SU-DHL-6 (cell line): ENCODE measurements around the gene LARP6.
"Not testable (repeated sequence)": the region's sequence is repeated elsewhere in the genome, so short reads cannot be mapped to it uniquely, and the experiment has no call there.

Source experiments
- H2AFZ ChIP-seq: fragments of 200-600 bp; sonication (generic); 2 replicates; pipeline ENCODE4 v1.6.1; 2014; ENCODE audit warnings: low read depth, mild to moderate bottlenecking, moderate library complexity, mixed read lengths, antibody characterized with exemption, low read length; ENCODE audit not compliant: severe bottlenecking
- H3F3A ChIP-seq: fragments of 200-600 bp; shearing (Covaris generic); 2 replicates; pipeline ENCODE4 v1.6.0; 2016; ENCODE audit warnings: antibody characterized with exemption, mild to moderate bottlenecking; ENCODE audit not compliant: insufficient read depth
- H3K27ac ChIP-seq: fragments of 200-600 bp; sonication (generic); 2 replicates; pipeline ENCODE4 v1.5.1; 2016; ENCODE audit warnings: low read depth, mild to moderate bottlenecking, low read length, moderate library complexity, mixed read lengths
- H3K27me3 ChIP-seq: fragments of 200-600 bp; sonication (generic), shearing (Covaris generic); 2 replicates; pipeline ENCODE4 v1.6.0; 2014; ENCODE audit warnings: mild to moderate bottlenecking, low read length
- H3K36me3 ChIP-seq: fragments of 200-600 bp; sonication (generic); 2 replicates; pipeline ENCODE4 v1.6.1; 2014; ENCODE audit warnings: mild to moderate bottlenecking, low read length, mixed read lengths
- H3K4me2 ChIP-seq: fragments of 300-600, 200-600 bp; shearing (Covaris generic), sonication (generic); 2 replicates; pipeline ENCODE4 v1.6.0; 2014; ENCODE audit warnings: low read length, low read depth, mild to moderate bottlenecking; ENCODE audit not compliant: poor library complexity, severe bottlenecking
- H3K4me3 ChIP-seq: fragments of 200-600 bp; sonication (generic); 2 replicates; pipeline ENCODE4 v1.5.1; 2014; ENCODE audit warnings: antibody characterized with exemption, low read length, mild to moderate bottlenecking, mixed read lengths; ENCODE audit not compliant: insufficient read depth, poor library complexity, severe bottlenecking
- H3K79me2 ChIP-seq: fragments of 200-600 bp; sonication (generic); 2 replicates; pipeline ENCODE4 v1.6.1; 2014; ENCODE audit warnings: mild to moderate bottlenecking, low read length, moderate library complexity; ENCODE audit not compliant: insufficient read depth
- H3K9ac ChIP-seq: fragments of 200-600 bp; sonication (generic); 2 replicates; pipeline ENCODE4 v1.7.0; 2014; ENCODE audit warnings: mild to moderate bottlenecking, low read length
- H3K9me2 ChIP-seq: fragments of 200-600 bp; sonication (generic); replicated peaks from 2 replicates; pipeline ENCODE4 v1.6.1; 2014; ENCODE audit warnings: low read length; ENCODE audit not compliant: insufficient read depth
- H3K9me3 ChIP-seq: fragments of 200-600 bp; sonication (generic); 2 replicates; pipeline ENCODE4 v1.6.1; 2014; ENCODE audit warnings: low read length, mixed read lengths; ENCODE audit not compliant: insufficient read depth
- H4K20me1 ChIP-seq: fragments of 200-600 bp; sonication (generic); 2 replicates; pipeline ENCODE4 v1.6.1; 2014; ENCODE audit warnings: low read depth, mild to moderate bottlenecking, antibody characterized with exemption, low read length, moderate library complexity, mixed read lengths
- EZH2phosphoT487 ChIP-seq: fragments of 200-600 bp; sonication (generic), shearing (Covaris generic); conservative IDR thresholded peaks from 2 replicates; pipeline ENCODE4 v1.6.1; 2018; ENCODE audit warnings: mild to moderate bottlenecking, antibody characterized with exemption, low read length, moderate library complexity, mixed read lengths
- TF ChIP-seq, protein P1 (sequence below): fragments of 200-600 bp; sonication (generic); IDR thresholded peaks from one replicate; pipeline ENCODE4 v1.5.1; 2017; ENCODE audit warnings: antibody characterized with exemption, mild to moderate bottlenecking, low read length, moderate library complexity; ENCODE audit not compliant: insufficient read depth, poor library complexity, severe bottlenecking

Gene LARP6

DNA sequence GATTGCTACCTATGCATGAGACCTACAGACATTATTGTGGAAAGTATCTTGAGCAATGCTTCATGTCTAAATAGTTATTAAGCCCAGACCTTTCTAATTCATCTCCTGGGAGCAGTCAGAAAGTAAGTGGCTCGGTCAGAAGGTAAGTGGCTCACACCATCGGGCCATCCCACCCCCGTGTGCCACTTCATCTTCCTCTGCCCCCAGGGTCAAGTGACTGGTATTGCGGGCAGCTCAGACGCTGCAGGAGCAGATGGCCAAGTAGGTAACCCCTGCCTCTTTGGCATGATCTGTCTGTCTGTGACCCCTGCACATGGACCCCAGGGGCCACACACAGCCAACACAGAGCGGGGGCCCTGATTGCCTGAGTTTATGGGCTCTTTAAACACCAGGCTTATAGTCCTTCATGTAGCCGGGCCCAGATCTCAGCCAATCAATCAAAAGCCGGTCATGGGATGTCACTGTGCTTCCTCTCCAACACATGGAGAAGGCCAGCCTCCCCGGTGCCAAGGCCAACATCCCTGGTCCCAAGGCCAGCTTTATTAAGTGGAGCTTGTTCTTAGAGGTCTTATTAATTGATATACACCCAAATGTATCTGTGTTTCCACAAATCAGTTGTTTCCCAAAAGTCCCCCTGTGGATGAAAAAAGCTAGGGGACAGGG lies 42.9 kb downstream of the LARP6 start:
- Histone ChIP-seq H3K79me2 (no peaks in the 10 kb centered on the region), H3K9me2 (no peaks in the 10 kb centered on the region), H3K9ac (no peak overlapping the region), H3K27ac (no peak overlapping the region), H2AFZ (no peak overlapping the region), H3K9me3 (no peaks in the 10 kb centered on the region), H3K36me3 (no peaks in the 10 kb centered on the region), H4K20me1 (no peaks in the 10 kb centered on the region), H3K4me2 (no peak overlapping the region), H3K27me3 (no peaks in the 10 kb centered on the region), H3F3A (no peaks in the 10 kb centered on the region), H3K4me3 (no peak overlapping the region)
- TF ChIP-seq, protein P1, sequence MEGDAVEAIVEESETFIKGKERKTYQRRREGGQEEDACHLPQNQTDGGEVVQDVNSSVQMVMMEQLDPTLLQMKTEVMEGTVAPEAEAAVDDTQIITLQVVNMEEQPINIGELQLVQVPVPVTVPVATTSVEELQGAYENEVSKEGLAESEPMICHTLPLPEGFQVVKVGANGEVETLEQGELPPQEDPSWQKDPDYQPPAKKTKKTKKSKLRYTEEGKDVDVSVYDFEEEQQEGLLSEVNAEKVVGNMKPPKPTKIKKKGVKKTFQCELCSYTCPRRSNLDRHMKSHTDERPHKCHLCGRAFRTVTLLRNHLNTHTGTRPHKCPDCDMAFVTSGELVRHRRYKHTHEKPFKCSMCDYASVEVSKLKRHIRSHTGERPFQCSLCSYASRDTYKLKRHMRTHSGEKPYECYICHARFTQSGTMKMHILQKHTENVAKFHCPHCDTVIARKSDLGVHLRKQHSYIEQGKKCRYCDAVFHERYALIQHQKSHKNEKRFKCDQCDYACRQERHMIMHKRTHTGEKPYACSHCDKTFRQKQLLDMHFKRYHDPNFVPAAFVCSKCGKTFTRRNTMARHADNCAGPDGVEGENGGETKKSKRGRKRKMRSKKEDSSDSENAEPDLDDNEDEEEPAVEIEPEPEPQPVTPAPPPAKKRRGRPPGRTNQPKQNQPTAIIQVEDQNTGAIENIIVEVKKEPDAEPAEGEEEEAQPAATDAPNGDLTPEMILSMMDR: no peak
- no peak for TF ChIP-seq EZH2phosphoT487

DNA sequence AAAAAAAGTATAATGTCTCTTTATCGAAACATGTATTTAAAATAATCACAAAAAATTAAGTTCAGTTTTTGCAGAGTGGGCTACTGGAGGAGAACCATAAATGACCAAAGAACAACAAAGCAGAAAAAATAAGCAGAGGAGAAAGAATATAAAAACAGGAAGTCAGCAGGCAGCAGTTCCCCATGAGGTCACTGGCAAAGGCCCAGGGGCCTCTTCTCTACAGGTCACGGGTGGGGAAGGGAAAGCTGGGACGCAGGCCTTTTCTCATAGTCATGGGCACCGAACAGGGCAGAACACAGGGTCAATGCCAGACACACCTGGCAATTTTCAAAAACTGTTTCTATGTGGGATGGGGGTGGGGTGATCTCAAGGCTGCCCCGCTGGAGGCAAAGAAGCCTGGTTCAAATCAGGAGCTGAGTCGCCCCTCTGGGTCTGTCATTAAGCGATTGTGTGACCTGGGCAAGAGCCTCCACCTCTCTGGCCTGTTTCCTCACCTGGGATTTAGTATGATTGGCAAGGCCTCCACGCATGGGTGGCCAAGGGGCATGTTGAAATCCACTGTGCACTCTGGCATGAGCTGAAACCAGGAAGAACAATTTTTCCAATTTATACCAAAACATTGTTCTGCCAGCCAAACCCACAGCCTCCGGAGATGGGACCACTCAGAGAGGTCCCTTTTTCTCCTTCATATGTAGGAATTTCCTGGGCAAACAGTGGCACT lies 46.8 kb downstream of the LARP6 start:
- no peaks in the 10 kb centered on the region for H3K79me2 ChIP-seq
- no peak overlapping the region for H3K9ac ChIP-seq
- H3K9me2 ChIP-seq: no peaks in the 10 kb centered on the region
- H4K20me1 ChIP-seq: no peaks in the 10 kb centered on the region
- H3K4me2 ChIP-seq: no peak overlapping the region
- H3F3A ChIP-seq: no peaks in the 10 kb centered on the region
- H3K27ac ChIP-seq: no peak overlapping the region
- H3K27me3 ChIP-seq: no peaks in the 10 kb centered on the region
- no peak overlapping the region for H2AFZ ChIP-seq
- no peaks in the 10 kb centered on the region for H3K36me3 ChIP-seq
- no peak overlapping the region for H3K4me3 ChIP-seq
- TF ChIP-seq, protein P1: no peak
- TF ChIP-seq EZH2phosphoT487: no peak
- H3K9me3 ChIP-seq: no peaks in the 10 kb centered on the region

DNA sequence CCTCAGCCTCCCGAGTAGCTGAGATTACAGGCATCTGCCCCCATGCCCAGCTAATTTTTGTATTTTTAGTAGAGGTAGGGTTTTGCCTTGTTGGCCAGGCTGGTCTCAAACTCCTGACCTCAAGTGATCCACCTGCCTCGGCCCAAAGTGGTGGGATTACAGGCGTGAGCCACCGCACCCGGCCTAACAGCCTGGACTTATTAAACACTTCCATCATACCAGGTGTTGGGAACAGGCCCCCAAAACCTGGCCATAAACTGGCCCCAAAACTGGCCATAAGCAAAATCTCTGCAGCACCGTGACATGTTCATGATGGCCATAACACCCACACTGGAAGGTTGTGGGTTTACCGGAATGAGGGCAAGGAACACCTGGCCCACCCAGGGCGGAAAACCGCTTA lies 49.6 kb downstream of the LARP6 start:
- H3K36me3 ChIP-seq, H3K9me3 ChIP-seq, H3K27ac ChIP-seq, H3F3A ChIP-seq, H3K9ac ChIP-seq, H4K20me1 ChIP-seq, H3K4me2 ChIP-seq, H3K79me2 ChIP-seq, H3K9me2 ChIP-seq, H2AFZ ChIP-seq, H3K4me3 ChIP-seq, H3K27me3 ChIP-seq: not testable (repeated sequence)

DNA sequence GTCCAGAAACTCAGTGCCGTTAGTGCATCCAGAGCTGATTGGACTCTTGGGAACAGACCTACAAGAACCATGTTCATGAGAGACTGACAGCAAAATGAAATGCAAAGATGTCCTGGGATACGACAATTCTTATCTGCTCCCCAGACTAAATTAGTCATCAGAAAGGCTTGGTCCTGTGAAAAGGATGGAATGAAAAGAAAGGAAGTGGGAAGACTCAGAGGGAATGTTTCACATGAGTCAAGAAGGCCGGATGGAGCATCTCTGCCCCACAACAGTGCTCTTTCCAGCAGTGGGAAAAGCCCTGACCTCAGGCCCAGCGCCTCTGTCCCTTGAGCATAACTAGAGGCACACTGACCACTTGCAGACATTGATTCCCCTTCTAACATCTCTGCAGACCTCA lies 51.3 kb downstream of the LARP6 start:
- H3K9me3 ChIP-seq: no peaks in the 10 kb centered on the region
- H3K27me3 ChIP-seq: no peaks in the 10 kb centered on the region
- no peak overlapping the region for H2AFZ ChIP-seq
- no peaks in the 10 kb centered on the region for H3F3A ChIP-seq
- H3K4me3 ChIP-seq: no peak overlapping the region
- H3K4me2 ChIP-seq: no peak overlapping the region
- TF ChIP-seq EZH2phosphoT487: no peak
- TF ChIP-seq, protein P1: no peak
- H3K9me2 ChIP-seq: no peaks in the 10 kb centered on the region
- H3K36me3 ChIP-seq: no peaks in the 10 kb centered on the region
- no peaks in the 10 kb centered on the region for H4K20me1 ChIP-seq
- H3K27ac ChIP-seq: no peak overlapping the region
- no peak overlapping the region for H3K9ac ChIP-seq
- H3K79me2 ChIP-seq: no peaks in the 10 kb centered on the region
